GM23248 (cell line): ENCODE measurements around the gene LRP6. TPM values are rescaled to one million over a fixed set of nuclear protein-coding genes. Genes with fewer than 3 reads are reported as not detected.

ENCODE experiments used
- DNase-seq: peaks from one replicate; pipeline ENCODE4 v3.0.0-alpha.2; 2015
- H2AFZ ChIP-seq: fragments of 200-600 bp; sonication (generic); 2 replicates; pipeline ENCODE4 v1.6.1; 2016; ENCODE audit warnings: antibody characterized with exemption
- H3F3A ChIP-seq: fragments of 200-600 bp; sonication (generic); 2 replicates; pipeline ENCODE4 v1.6.1; 2016; ENCODE audit warnings: mild to moderate bottlenecking, antibody characterized with exemption, mixed run types; ENCODE audit not compliant: insufficient read depth
- H3K27ac ChIP-seq: fragments of 200-600 bp; sonication (generic); 2 replicates; pipeline ENCODE4 v1.5.1; 2016; ENCODE audit warnings: mild to moderate bottlenecking
- H3K27me3 ChIP-seq: fragments of 200-600 bp; sonication (generic); replicated peaks from 2 replicates; pipeline ENCODE4 v1.6.1; 2016; ENCODE audit warnings: mild to moderate bottlenecking; ENCODE audit not compliant: insufficient read depth
- H3K36me3 ChIP-seq: fragments of 200-600 bp; sonication (generic); 2 replicates; pipeline ENCODE4 v1.6.1; 2016; ENCODE audit warnings: low read depth, mild to moderate bottlenecking
- H3K4me1 ChIP-seq: fragments of 200-600 bp; sonication (generic); 2 replicates; pipeline ENCODE4 v1.6.1; 2016; ENCODE audit warnings: mild to moderate bottlenecking; ENCODE audit not compliant: insufficient read depth
- H3K4me2 ChIP-seq: fragments of 200-600 bp; sonication (generic); one replicate; pipeline ENCODE4 v1.6.1; 2016; ENCODE audit warnings: mild to moderate bottlenecking; ENCODE audit not compliant: unreplicated experiment
- H3K4me3 ChIP-seq: fragments of 200-600 bp; sonication (generic); 2 replicates; pipeline ENCODE4 v1.5.1; 2016; ENCODE audit warnings: mild to moderate bottlenecking
- H3K79me2 ChIP-seq: fragments of 200-600 bp; sonication (generic); 2 replicates; pipeline ENCODE4 v1.6.1; 2016; ENCODE audit warnings: mild to moderate bottlenecking; ENCODE audit not compliant: insufficient read depth
- H3K9ac ChIP-seq: fragments of 200-600 bp; sonication (generic); 2 replicates; pipeline ENCODE4 v1.6.1; 2016; ENCODE audit warnings: mild to moderate bottlenecking
- H3K9me2 ChIP-seq: fragments of 200-600 bp; sonication (generic); 2 replicates; pipeline ENCODE4 v1.6.1; 2016; ENCODE audit warnings: mixed run types, mild to moderate bottlenecking, moderate library complexity; ENCODE audit not compliant: insufficient read depth
- H3K9me3 ChIP-seq: fragments of 200-600 bp; sonication (generic); one replicate; pipeline ENCODE4 v1.6.1; 2017; ENCODE audit warnings: low read depth
- H4K20me1 ChIP-seq: fragments of 200-600 bp; sonication (generic); 2 replicates; pipeline ENCODE4 v1.6.0; 2016; ENCODE audit not compliant: insufficient read depth
- EZH2 ChIP-seq: fragments of 200-600 bp; sonication (generic); IDR thresholded peaks from 2 replicates; pipeline ENCODE4 v1.6.1; 2018; ENCODE audit warnings: antibody characterized with exemption, mild to moderate bottlenecking; ENCODE audit not compliant: insufficient read depth, poor library complexity, severe bottlenecking
- EZH2phosphoT487 ChIP-seq: fragments of 200-600 bp; sonication (generic); IDR thresholded peaks from 2 replicates; pipeline ENCODE4 v1.6.1; 2018; ENCODE audit warnings: antibody characterized with exemption, moderate library complexity, mild to moderate bottlenecking, low read depth; ENCODE audit not compliant: insufficient read depth
- WGBS, 2 experiments: methylation state at CpG; one replicate each; pipeline ENCODE4 v1.1.6; 2015 to 2017; ENCODE audit warnings: low lambda C conversion rate in 2 of 2, low coverage in 1 of 2; ENCODE audit errors: missing lambda C conversion rate in 2 of 2; 5-methylcytosine and 5-hydroxymethylcytosine counted together
- in situ Hi-C: fragments of 300-500 bp; cut with MboI; formaldehyde crosslinking; loops from 2 replicates; pipeline ENCODE4 v1.15.0; 2020
- polyA plus RNA-seq: library from polyadenylated mRNA; unstranded; fragments of >200 nt; fragmentation: Nextera tagmentation; extraction: Ambion mirVana; gene quantifications from 2 replicates; pipeline ENCODE4 v1.2.1, GENCODE V29; 2016
- total RNA-seq: library from RNA; depleted of rRNA; stranded (reverse); fragments of >200 nt; shearing (Covaris generic); gene quantifications from 2 replicates; pipeline ENCODE4 v1.2.3, GENCODE V29; 2014

LRP6 gene
- total and polyA plus RNA-seq, 2 experiments from 2014 or later, result 10.3 to 20.1 TPM

DNA sequence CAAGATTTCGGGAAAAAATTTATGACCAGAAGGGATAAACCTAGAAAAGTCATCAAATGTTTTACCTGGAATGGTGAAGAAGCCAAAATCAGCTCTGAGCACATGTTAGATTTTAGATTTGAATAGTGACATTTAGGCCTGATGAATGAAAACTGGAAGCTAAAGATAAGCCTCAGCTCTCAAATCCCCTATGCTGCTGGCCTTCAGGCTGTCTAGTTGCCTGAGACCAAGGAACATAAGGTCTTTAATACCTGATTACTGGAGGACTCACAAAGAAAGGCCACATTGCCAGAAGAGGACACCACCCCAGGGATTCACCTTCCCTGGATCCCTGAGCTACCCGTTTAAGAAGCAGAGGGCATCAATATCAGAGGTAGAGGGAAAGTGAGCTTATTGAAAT, 139.5 kb downstream of the LRP6 start:
- whole genome bisulfite sequencing, 2 experiments, result 83 to 90% methylated on average over 2 of the region's 2 CpGs
- Histone ChIP-seq H3K4me2 (no peak overlapping the region), H3K79me2 (no peaks in the 10 kb centered on the region), H3K36me3 (peaks cover 19% of the 10 kb centered on the region), H3K27ac (no peak overlapping the region), H3K27me3 (no peaks in the 10 kb centered on the region), H3K9me2 (no peaks in the 10 kb centered on the region), H3K9ac (no peak overlapping the region), H3K9me3 (no peaks in the 10 kb centered on the region), H3F3A (no peaks in the 10 kb centered on the region), H2AFZ (no peak overlapping the region), H3K4me1 (no peaks in the 10 kb centered on the region), H4K20me1 (no peaks in the 10 kb centered on the region), H3K4me3 (no peak overlapping the region)
- DNase-seq, result no peak
- TF ChIP-seq EZH2phosphoT487 (no peak), EZH2 (no peak)
- in situ Hi-C loops, result no loop called here

DNA sequence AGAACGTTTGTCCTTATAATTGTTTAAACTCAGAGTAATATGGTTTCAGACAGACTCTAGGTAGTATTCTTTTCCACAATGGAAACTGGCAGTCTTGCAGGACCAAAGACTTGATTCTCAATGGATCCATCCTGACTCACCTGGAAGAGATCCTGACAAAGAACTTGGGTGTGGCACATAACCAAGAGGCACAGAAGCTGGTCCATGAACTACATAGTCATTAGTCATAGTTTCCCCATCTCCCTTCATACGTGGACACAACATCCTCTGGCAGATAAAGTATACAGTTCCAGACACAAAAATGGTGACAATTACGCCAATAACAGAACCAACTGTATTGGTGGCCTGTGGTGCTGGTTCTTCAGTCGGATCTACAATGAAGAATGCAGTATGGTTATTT, 140.3 kb downstream of the LRP6 start:
- Histone ChIP-seq H3K27ac (no peak overlapping the region), H4K20me1 (no peaks in the 10 kb centered on the region), H3K4me3 (no peak overlapping the region), H3K79me2 (no peaks in the 10 kb centered on the region), H3K27me3 (no peaks in the 10 kb centered on the region), H3K9me3 (no peaks in the 10 kb centered on the region), H3K4me1 (no peaks in the 10 kb centered on the region), H3K9me2 (no peaks in the 10 kb centered on the region), H3F3A (no peaks in the 10 kb centered on the region), H3K36me3 (peaks cover 19% of the 10 kb centered on the region), H2AFZ (no peak overlapping the region), H3K4me2 (no peak overlapping the region), H3K9ac (no peak overlapping the region)
- TF ChIP-seq EZH2, result no peak
- no peak for TF ChIP-seq EZH2phosphoT487
- peak; percentile 8 for DNase-seq
- in situ Hi-C loops, result no loop called here
- 85 to 86% methylated on average over 4 of the region's 4 CpGs for WGBS, 2 experiments

DNA sequence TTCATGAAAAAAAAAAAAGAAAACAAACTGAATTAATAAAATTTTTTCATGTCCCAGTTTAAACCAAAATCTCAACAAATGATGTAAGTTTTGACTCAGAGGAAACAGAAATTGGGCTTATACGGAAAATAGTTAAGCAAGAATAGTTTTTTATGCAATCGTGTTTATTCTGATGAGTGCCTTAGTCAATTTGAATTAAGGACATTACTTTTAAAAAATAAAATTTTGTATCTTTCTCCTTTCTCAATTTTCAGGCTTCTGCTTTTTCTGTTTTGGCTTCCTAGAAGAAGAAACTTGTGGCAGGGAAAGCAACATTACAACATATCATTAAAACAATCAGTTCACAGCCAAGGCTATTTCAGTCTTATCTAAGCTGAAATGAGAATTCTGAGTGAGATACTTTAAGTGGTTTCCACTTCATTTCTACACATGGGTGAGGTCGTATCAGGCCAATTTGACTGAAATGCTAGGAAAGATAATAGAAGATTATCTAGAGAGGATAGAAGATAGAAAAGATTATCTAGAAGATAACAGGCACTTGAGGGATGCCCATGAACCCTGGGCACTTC, 143.7 kb downstream of the LRP6 start:
- H4K20me1 ChIP-seq, result no peaks in the 10 kb centered on the region
- no peak overlapping the region for H2AFZ ChIP-seq
- no peaks in the 10 kb centered on the region for H3K9me2 ChIP-seq
- no peak for TF ChIP-seq EZH2phosphoT487
- TF ChIP-seq EZH2, result no peak
- H3K4me3 ChIP-seq, result no peak overlapping the region
- peaks cover 27% of the 10 kb centered on the region for H3K36me3 ChIP-seq
- no peaks in the 10 kb centered on the region for H3F3A ChIP-seq
- no peaks in the 10 kb centered on the region for H3K9me3 ChIP-seq
- no peaks in the 10 kb centered on the region for H3K4me1 ChIP-seq
- in situ Hi-C loops, result no loop called here
- H3K9ac ChIP-seq, result no peak overlapping the region
- no peak overlapping the region for H3K4me2 ChIP-seq
- WGBS, 2 experiments, result 36 to 38% methylated on average over 3 of the region's 3 CpGs
- H3K27me3 ChIP-seq, result no peaks in the 10 kb centered on the region
- no peaks in the 10 kb centered on the region for H3K79me2 ChIP-seq
- no peak overlapping the region for H3K27ac ChIP-seq
- DNase-seq, result peak; percentile 11

- 81 to 82% methylated on average over 4 to 5 of the region's 5 CpGs for WGBS, 2 experiments
- no peaks in the 10 kb centered on the region for H3K9me2 ChIP-seq
- in situ Hi-C loops, result no loop called here
- TF ChIP-seq EZH2phosphoT487 (no peak), EZH2 (no peak)
- no peak overlapping the region for H2AFZ ChIP-seq
- no peak overlapping the region for H3K4me2 ChIP-seq
- no peak overlapping the region for H3K4me3 ChIP-seq
- H3K9me3 ChIP-seq, result no peaks in the 10 kb centered on the region
- H3K79me2 ChIP-seq, result no peaks in the 10 kb centered on the region
- H4K20me1 ChIP-seq, result no peaks in the 10 kb centered on the region
- DNase-seq, result peak; percentile 12
- peaks cover 27% of the 10 kb centered on the region for H3K36me3 ChIP-seq
- no peaks in the 10 kb centered on the region for H3K27me3 ChIP-seq
- H3K9ac ChIP-seq, result no peak overlapping the region
- H3K4me1 ChIP-seq, result no peaks in the 10 kb centered on the region
- no peak overlapping the region for H3K27ac ChIP-seq
- no peaks in the 10 kb centered on the region for H3F3A ChIP-seq
Observed at GRCh38 chr12:12121061-12121460, 145.8 kb downstream of the LRP6 start.

- no peaks in the 10 kb centered on the region for H3K27me3 ChIP-seq
- no peak for DNase-seq
- in situ Hi-C loops, result no loop called here
- no peak overlapping the region for H3K27ac ChIP-seq
- no peaks in the 10 kb centered on the region for H3K4me1 ChIP-seq
- H3K9me2 ChIP-seq, result no peaks in the 10 kb centered on the region
- H3K36me3 ChIP-seq, result peaks cover 13% of the 10 kb centered on the region
- H3K4me3 ChIP-seq, result no peak overlapping the region
- H3F3A ChIP-seq, result no peaks in the 10 kb centered on the region
- WGBS, 2 experiments, result 97 to 98% methylated on average over 2 of the region's 2 CpGs
- H3K4me2 ChIP-seq, result no peak overlapping the region
- H4K20me1 ChIP-seq, result no peaks in the 10 kb centered on the region
- H3K79me2 ChIP-seq, result no peaks in the 10 kb centered on the region
- H3K9ac ChIP-seq, result no peak overlapping the region
- TF ChIP-seq EZH2, result no peak
- no peak for TF ChIP-seq EZH2phosphoT487
- H2AFZ ChIP-seq, result no peak overlapping the region
- H3K9me3 ChIP-seq, result no peaks in the 10 kb centered on the region
Observed at GRCh38 chr12:12116677-12117076, 150.2 kb downstream of the LRP6 start.
